Rectal smooth muscle tissue (tissue), 1 donor: ENCODE data around the gene FRMD6.

Experiments
- H3K27ac ChIP-seq: one replicate; pipeline ENCODE4 v1.7.0; 2013; ENCODE audit warnings: low read depth, low read length, inconsistent platforms
- H3K27me3 ChIP-seq: one replicate; pipeline ENCODE4 v1.7.0; 2013; ENCODE audit warnings: low read length; ENCODE audit not compliant: control insufficient read depth, insufficient read depth
- H3K36me3 ChIP-seq: one replicate; pipeline ENCODE4 v1.7.0; 2013; ENCODE audit warnings: low read length; ENCODE audit not compliant: control insufficient read depth, insufficient read depth
- H3K4me1 ChIP-seq: one replicate; pipeline ENCODE4 v1.7.0; 2013; ENCODE audit warnings: low read length; ENCODE audit not compliant: control insufficient read depth, insufficient read depth
- H3K4me3 ChIP-seq: one replicate; pipeline ENCODE4 v1.7.0; 2013; ENCODE audit warnings: low read length
- H3K9ac ChIP-seq: one replicate; pipeline ENCODE4 v1.7.0; 2013; ENCODE audit warnings: low read length

Gene FRMD6

GRCh38 chr14:51716610-51717009, 64.9 kb downstream of the FRMD6 start:
- H3K27me3 ChIP-seq, result no peaks in the 10 kb centered on the region
- peaks cover 5% of the 10 kb centered on the region for H3K36me3 ChIP-seq
- no peak overlapping the region for H3K27ac ChIP-seq
- H3K4me1 ChIP-seq, result no peaks in the 10 kb centered on the region
- no peak overlapping the region for H3K9ac ChIP-seq
- H3K4me3 ChIP-seq, result no peak overlapping the region

- Histone ChIP-seq H3K4me3 (no peak overlapping the region), H3K9ac (no peak overlapping the region), H3K27me3 (no peaks in the 10 kb centered on the region), H3K36me3 (peaks cover 7% of the 10 kb centered on the region), H3K4me1 (no peaks in the 10 kb centered on the region), H3K27ac (no peak overlapping the region)
These were observed 66.1 kb downstream of the FRMD6 start for GRCh38 chr14:51717766-51718165.

GRCh38 chr14:51719955-51720354, 68.2 kb downstream of the FRMD6 start:
- Histone ChIP-seq H3K4me1 (no peaks in the 10 kb centered on the region), H3K36me3 (peaks cover 13% of the 10 kb centered on the region), H3K9ac (no peak overlapping the region), H3K27ac (no peak overlapping the region), H3K4me3 (no peak overlapping the region), H3K27me3 (no peaks in the 10 kb centered on the region)

GRCh38 chr14:51723990-51724389, 72.3 kb downstream of the FRMD6 start:
- no peaks in the 10 kb centered on the region for H3K27me3 ChIP-seq
- H3K4me3 ChIP-seq, result no peak overlapping the region
- H3K4me1 ChIP-seq, result no peaks in the 10 kb centered on the region
- no peak overlapping the region for H3K27ac ChIP-seq
- H3K36me3 ChIP-seq, result peaks cover 15% of the 10 kb centered on the region
- H3K9ac ChIP-seq, result no peak overlapping the region

- Histone ChIP-seq H3K27ac (no peak overlapping the region), H3K4me3 (no peak overlapping the region), H3K9ac (no peak overlapping the region), H3K36me3 (peaks cover 15% of the 10 kb centered on the region), H3K27me3 (no peaks in the 10 kb centered on the region), H3K4me1 (no peaks in the 10 kb centered on the region)
These were observed 72.9 kb downstream of the FRMD6 start for GRCh38 chr14:51724650-51725049.

GRCh38 chr14:51725061-51725460, 73.4 kb downstream of the FRMD6 start:
- no peak overlapping the region for H3K9ac ChIP-seq
- H3K36me3 ChIP-seq, result peaks cover 14% of the 10 kb centered on the region
- H3K27ac ChIP-seq, result no peak overlapping the region
- H3K4me3 ChIP-seq, result no peak overlapping the region
- H3K4me1 ChIP-seq, result no peaks in the 10 kb centered on the region
- H3K27me3 ChIP-seq, result no peaks in the 10 kb centered on the region

GRCh38 chr14:51726166-51726899, 74.6 kb downstream of the FRMD6 start:
- H3K36me3 ChIP-seq, result peaks cover 10% of the 10 kb centered on the region
- no peak overlapping the region for H3K4me3 ChIP-seq
- no peaks in the 10 kb centered on the region for H3K27me3 ChIP-seq
- no peak overlapping the region for H3K27ac ChIP-seq
- no peaks in the 10 kb centered on the region for H3K4me1 ChIP-seq
- no peak overlapping the region for H3K9ac ChIP-seq

GRCh38 chr14:51727526-51727925, 75.8 kb downstream of the FRMD6 start:
- H3K27ac ChIP-seq, result no peak overlapping the region
- no peak overlapping the region for H3K9ac ChIP-seq
- H3K27me3 ChIP-seq, result no peaks in the 10 kb centered on the region
- H3K36me3 ChIP-seq, result peaks cover 10% of the 10 kb centered on the region
- no peaks in the 10 kb centered on the region for H3K4me1 ChIP-seq
- H3K4me3 ChIP-seq, result no peak overlapping the region

GRCh38 chr14:51730098-51730497, 78.4 kb downstream of the FRMD6 start:
- H3K9ac ChIP-seq, result no peak overlapping the region
- H3K4me1 ChIP-seq, result no peaks in the 10 kb centered on the region
- no peak overlapping the region for H3K4me3 ChIP-seq
- no peaks in the 10 kb centered on the region for H3K27me3 ChIP-seq
- H3K27ac ChIP-seq, result no peak overlapping the region
- peaks cover under 1% of the 10 kb centered on the region for H3K36me3 ChIP-seq

- no peaks in the 10 kb centered on the region for H3K4me1 ChIP-seq
- H3K4me3 ChIP-seq, result no peak overlapping the region
- no peaks in the 10 kb centered on the region for H3K27me3 ChIP-seq
- no peak overlapping the region for H3K27ac ChIP-seq
- H3K9ac ChIP-seq, result no peak overlapping the region
- no peaks in the 10 kb centered on the region for H3K36me3 ChIP-seq
These were observed 79.0 kb downstream of the FRMD6 start for GRCh38 chr14:51730684-51731083.

- no peak overlapping the region for H3K27ac ChIP-seq
- H3K27me3 ChIP-seq, result no peaks in the 10 kb centered on the region
- H3K9ac ChIP-seq, result no peak overlapping the region
- no peaks in the 10 kb centered on the region for H3K36me3 ChIP-seq
- H3K4me3 ChIP-seq, result no peak overlapping the region
- H3K4me1 ChIP-seq, result no peaks in the 10 kb centered on the region
These were observed 80.9 kb downstream of the FRMD6 start for GRCh38 chr14:51732494-51733112.

- H3K4me1 ChIP-seq, result no peaks in the 10 kb centered on the region
These were observed 81.4 kb downstream of the FRMD6 start for GRCh38 chr14:51733147-51733546.

GRCh38 chr14:51735851-51736250, 84.1 kb downstream of the FRMD6 start:
- Histone ChIP-seq H3K36me3 (no peaks in the 10 kb centered on the region), H3K4me1 (no peaks in the 10 kb centered on the region), H3K4me3 (no peak overlapping the region), H3K9ac (no peak overlapping the region), H3K27me3 (no peaks in the 10 kb centered on the region), H3K27ac (no peak overlapping the region)

More at GRCh38 chr14:51733147-51733546, 81.4 kb downstream of the FRMD6 start:
- Histone ChIP-seq H3K27me3 (no peaks in the 10 kb centered on the region), H3K4me3 (no peak overlapping the region), H3K9ac (no peak overlapping the region), H3K27ac (no peak overlapping the region), H3K36me3 (no peaks in the 10 kb centered on the region)
